IPS-20b (cell line): ENCODE measurements around the gene ARRB2.

Source experiments
- H3K27ac ChIP-seq: one replicate; pipeline ENCODE4 v1.5.1; 2013; ENCODE audit warnings: low read length
- H3K27me3 ChIP-seq: 2 replicates; pipeline ENCODE4 v1.6.1; 2013; ENCODE audit warnings: mild to moderate bottlenecking, low read length, inconsistent platforms; ENCODE audit not compliant: insufficient read depth
- H3K36me3 ChIP-seq: 2 replicates; pipeline ENCODE4 v1.6.1; 2013; ENCODE audit warnings: low read depth, mild to moderate bottlenecking, inconsistent platforms, low read length, moderate library complexity; ENCODE audit not compliant: insufficient read depth
- H3K4me1 ChIP-seq: 2 replicates; pipeline ENCODE4 v1.6.1; 2013; ENCODE audit warnings: mild to moderate bottlenecking, control low read depth, inconsistent platforms, low read length, moderate library complexity; ENCODE audit not compliant: insufficient read depth
- H3K4me3 ChIP-seq: 2 replicates; pipeline ENCODE4 v1.5.1; 2013; ENCODE audit warnings: mild to moderate bottlenecking, low read length, inconsistent platforms
- H3K9ac ChIP-seq: 2 replicates; pipeline ENCODE4 v1.6.1; 2013; ENCODE audit warnings: low read depth, mild to moderate bottlenecking, inconsistent platforms, low read length, moderate library complexity
- H3K9me3 ChIP-seq: 2 replicates; pipeline ENCODE4 v1.6.1; 2013; ENCODE audit warnings: mild to moderate bottlenecking, low read depth, low read length, inconsistent platforms; ENCODE audit not compliant: insufficient read depth

The ARRB2 gene

GRCh38 chr17:4769628-4770027, 59.2 kb downstream of the ARRB2 start:
- Histone ChIP-seq H3K4me3 (no peak overlapping the region), H3K4me1 (no peaks in the 10 kb centered on the region), H3K9ac (no peak overlapping the region)

More at GRCh38 chr17:4769628-4770027, 59.2 kb downstream of the ARRB2 start:
- no peaks in the 10 kb centered on the region for H3K9me3 ChIP-seq
- no peak overlapping the region for H3K27ac ChIP-seq
- H3K36me3 ChIP-seq, result no peaks in the 10 kb centered on the region
- H3K27me3 ChIP-seq, result no peaks in the 10 kb centered on the region
